HG03064 (cell line): ENCODE results near the gene GMEB2.
A peak's percentile ranks its signal among the peaks of the same experiment; 100 is the strongest.
"Not testable (repeated sequence)": the region's sequence is repeated elsewhere in the genome, so short reads cannot be mapped to it uniquely, and the experiment has no call there.

Experiments used
- ATAC-seq: cut with Tn5 transposase; IDR thresholded peaks from one replicate; pipeline ENCODE4 v1.9.1; 2021; ENCODE audit warnings: low read depth; ENCODE audit not compliant: unreplicated experiment

The GMEB2 gene

DNA sequence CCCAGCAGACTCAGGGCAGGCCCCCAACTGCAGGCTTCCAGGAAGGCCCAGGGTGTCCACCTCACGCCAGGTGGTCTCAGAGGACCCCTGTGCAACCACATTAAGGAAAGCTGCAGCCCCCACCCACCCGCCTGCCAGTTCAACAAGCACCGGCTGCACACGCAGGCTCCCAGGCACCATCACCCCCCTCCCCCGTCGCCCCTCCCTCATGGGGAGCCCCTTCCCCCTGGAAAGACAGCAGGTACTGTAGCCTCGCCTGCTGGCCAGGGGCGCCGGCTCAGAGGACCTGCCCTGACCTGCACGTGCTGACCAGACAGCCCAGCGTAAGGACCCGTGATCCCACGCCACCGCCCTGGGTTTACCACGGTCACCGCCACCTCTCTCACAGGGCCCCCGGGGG lies 13.8 kb upstream of the GMEB2 start:
- not testable (repeated sequence) for ATAC-seq

DNA sequence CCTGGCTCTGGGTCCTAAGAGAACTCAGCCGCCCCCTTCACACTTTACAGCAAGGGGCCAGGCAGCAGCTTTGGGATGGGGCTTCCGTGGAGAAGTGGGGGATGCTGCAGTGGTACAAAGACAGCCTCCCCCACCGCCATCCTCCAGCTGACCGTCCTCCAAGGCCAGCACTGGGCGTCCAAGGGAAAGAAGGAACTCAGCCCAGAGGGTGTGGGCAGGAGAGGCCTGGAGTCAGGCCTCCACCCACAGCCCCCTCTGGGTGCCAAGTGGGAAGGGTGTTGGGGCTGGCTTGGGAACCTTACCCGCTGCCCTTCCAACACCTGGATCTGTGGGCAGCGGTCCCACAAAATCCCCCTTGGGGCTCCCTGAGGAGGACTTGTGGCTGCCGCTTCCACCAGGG lies 13.2 kb upstream of the GMEB2 start:
- ATAC-seq = no peak

DNA sequence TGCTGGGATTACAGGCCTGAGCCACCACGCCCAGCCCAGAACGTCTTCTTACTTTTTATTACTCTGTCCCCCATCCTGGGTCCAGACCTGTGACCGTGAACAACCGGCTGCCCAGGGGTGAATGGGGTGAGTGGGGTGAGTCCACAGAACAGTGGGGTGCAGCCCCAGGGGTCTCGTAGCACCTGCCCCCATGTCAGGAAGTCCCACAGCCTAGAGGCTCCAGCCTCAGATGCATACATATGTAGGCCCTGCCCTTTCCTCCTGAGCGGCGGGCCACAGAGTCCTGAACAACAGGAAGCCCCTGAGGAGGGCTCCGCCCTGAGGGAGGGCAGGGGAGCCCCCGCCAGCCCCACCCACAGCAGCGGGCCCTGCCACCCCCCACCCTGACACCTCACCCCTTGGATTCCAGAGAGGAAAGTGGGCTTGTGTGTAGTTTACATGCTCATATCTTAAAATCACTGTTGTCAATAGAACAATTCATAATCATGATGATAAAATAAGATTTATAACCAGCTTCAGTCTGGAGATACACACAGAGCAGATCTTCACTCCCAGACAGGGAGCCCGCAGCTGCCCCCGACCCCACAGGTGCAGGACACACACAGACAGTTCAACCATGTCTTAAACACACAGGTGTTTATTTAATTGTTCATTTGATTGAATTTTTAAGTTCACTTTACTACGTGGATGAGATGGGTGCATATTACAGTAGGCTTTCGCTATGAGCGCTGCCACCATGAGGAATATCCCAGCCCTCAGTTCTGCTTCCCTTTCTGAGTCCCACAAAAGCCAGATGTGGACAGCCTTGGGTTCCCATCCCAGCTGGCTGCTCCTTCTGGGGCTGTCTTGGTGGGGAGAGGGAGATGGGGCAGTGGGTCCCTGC lies 12.4 kb upstream of the GMEB2 start:
- ATAC-seq = no peak

DNA sequence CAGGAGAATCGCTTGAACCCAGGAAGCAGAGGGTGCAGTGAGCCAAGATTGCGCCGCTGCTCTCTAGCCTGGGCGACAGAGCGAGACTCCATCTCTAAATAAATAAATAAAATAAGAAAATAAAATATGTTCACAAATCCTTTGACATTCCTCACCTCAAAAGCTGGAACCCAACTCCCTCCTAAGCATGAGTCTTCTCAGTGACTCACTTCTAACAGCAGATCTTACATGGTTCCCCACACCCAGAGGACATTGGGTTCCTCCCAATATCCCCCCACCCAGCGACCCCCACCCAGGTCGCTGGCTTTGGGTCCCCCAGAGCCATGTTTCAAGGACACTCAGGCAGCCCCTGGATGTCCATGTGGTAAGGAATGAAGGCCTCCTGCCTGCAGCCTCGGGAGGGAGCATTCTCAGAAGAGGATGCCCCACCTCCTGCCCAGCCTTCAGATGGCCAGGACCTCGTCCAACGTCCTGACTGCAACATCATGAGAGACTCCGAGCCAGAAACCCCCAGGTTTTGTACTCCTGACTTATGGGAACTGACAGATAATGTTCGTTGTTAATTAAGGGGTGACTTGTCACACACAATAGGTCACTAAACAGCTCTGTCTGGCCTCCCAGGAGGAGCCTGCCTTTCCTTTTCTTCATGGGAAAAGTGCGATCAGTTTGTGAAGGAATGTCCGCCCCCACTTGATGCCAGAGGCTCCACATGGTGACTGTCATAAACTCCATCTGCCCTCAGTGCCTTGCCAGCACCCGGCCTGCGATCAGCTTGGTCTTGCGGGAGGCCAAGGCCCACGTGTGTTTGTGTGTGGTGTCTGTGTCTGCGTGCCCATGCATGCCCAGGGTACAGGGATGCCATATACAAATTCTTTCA lies 10.1 kb upstream of the GMEB2 start:
- ATAC-seq = no peak

DNA sequence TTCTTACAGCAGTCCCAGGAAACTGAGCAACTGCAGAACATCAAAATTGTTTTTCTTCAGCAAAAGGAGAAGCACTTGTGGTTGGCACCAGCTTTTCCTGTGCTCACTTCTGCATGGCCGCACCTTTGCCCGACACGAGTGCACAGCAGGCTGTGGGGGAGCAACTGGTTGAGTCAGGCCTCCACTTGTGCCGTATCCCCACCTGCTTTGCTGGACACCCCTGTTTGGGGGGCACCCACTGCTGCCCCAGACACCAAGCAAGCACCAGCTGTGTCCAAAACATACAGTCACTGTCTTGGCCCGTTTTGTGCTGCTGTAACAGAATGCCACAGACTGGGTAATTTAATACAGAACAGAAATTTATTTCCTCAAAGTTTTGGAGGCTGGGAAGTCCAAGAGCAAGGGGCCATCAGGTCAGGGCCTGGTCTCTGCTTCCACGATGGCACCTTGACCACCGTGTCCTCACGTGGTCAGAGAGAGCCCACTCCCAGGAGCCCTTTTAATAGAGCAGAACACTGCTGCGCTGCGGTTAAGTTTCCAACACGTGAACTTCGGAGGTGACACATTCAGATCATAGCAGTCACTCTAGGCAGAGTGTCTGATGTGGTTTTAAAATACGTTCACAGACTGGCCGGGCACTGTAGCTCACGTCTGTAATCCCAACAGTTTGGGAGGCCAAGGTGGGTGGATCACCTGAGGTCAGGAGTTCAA lies 8.7 kb upstream of the GMEB2 start:
- ATAC-seq = no peak

DNA sequence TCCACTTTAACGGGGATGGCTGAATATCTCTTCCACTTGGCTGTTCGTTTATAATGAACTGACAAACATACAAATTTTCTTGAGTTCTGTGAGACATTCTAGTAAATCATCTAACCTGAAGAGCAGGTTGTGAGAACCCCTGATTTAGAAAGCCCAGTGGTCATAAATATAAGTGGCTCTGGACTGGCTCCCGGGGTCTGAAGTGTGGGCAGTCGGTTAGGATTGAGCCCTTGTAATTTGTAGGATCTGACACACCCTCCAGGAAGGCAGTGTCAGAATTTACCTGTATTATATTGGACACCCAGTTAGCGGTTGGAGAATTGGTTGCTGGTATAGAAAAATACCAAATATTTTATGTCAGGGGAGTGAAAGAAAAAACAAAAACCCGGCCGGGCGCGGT lies 6.8 kb upstream of the GMEB2 start:
- ATAC-seq = no peak

DNA sequence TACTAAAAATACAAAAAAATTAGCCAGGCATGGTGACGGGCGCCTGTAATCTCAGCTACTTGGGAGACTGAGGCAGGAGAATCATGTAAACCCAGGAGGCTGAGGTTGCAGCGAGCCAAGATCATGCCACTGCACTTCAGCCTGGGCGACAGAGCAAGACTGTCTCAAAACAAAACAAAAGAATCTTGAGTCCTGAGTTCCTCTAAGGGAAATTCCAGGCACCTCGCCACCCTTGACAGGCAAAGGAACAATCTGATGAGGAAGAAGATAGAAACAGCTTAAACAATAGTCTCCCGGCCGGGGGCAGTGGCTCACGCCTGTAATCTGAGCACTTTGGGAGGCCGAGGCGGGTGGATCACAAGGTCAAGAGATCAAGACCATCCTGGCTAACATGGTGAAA lies 4.5 kb upstream of the GMEB2 start:
- ATAC-seq = not testable (repeated sequence)

DNA sequence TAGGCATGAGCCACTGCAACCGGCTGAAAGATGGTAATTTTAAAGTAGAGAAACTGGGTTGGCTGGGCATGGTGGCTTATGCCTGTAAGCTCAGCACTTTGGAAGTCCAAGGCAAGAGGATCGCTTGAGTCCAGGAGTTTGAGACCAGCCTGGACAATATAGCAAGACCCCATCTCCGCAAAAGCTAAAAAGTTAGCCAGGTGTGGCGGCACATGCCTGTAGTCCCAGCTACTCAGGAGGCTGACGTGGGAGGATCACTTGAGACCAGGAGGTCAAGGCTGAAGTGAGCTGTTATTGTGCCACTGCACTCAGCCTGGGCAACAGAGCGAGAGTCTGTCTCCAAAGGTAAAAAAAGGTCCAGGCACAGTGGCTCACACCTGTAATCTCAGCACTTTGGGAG lies 4.1 kb upstream of the GMEB2 start:
- not testable (repeated sequence) for ATAC-seq

DNA sequence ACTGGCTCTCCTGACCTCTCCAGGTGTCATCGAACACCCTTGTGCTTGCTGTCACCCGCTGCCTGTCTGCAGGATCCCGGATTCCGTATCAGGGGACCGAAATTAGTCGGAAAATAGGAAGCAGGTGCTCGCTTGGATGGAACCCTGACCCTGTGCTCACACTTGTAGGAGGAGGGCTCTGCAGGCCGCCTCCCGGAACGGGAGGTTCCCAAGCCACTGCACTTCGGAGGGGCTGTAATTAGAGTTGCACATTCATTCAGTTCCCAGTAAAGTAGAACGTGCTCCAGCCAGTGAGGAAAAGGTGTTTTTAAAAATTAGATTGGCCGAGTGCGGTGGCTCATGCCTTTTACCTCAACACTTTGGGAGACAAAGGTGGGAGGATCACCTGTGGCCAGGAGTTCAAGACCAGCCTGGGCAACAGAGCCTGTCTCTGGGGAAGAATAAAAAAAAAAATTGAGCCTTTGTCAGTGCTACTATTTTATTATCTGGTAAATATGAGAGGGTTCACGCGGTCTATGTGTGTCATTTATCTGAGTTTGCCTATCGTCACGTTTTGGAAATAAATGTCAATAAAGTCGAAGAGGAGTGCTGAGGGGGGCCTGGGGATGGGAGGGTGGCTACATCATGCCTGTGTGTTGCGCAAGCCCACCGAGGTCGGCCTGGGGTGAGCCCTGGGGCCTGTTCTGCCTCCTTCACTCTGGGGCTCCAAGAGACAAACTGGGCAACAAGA lies 1.5 kb upstream of the GMEB2 start:
- no peak for ATAC-seq

DNA sequence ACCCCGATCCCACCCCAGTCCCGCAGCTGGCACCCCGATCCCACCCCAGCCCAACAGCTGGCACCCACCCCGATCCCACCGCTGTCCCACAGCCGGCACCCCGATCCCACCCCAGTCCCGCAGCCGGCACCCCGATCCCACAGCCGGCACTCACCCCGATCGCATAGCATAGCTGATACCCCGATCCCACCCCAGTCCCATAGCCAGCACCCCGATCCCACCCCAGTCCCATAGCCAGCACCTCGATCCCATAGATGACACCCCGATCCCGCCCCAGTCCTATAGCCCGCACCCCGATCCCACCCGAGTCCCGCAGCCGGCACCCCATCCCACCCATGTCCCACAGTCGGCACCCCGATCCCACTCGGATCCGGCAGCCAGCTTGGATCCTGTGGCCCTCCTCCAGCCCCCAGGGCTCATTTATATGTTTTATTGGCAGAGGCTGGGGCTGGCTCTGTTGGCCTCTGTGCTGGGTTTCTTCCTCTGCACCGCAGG lies 897 bp upstream of the GMEB2 start:
- ATAC-seq = no peak

DNA sequence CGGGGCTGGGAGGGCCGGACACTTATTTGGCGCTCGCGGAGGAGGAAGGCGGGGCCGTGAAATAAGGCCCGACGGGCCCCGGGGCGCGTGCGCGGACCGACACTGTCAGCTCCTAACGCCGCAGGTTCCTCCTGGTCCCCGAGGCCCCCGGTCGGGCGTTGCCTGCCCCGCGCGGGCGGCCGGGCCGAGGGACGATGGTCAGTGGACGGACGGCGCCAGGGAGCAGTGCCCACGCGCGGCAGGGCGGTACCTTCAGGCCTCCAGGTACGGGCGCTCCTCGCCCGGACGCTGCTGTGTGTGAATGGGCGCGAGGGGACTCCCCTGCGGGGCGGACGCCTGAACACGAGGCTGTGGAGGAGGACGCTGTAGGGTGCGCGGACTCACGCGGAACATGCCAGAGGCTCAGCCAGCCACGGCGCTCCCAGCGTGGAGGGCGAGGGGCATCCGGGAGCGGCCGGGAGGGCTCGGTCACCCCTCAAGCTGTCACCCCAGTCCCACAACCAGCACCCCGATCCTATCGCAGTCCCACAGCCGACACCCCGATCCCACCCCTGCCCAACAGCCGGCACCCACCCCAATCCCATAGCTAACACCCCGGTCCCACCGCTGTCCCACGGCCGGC lies 339 bp upstream of the GMEB2 start:
- ATAC-seq = peak; percentile 61

DNA sequence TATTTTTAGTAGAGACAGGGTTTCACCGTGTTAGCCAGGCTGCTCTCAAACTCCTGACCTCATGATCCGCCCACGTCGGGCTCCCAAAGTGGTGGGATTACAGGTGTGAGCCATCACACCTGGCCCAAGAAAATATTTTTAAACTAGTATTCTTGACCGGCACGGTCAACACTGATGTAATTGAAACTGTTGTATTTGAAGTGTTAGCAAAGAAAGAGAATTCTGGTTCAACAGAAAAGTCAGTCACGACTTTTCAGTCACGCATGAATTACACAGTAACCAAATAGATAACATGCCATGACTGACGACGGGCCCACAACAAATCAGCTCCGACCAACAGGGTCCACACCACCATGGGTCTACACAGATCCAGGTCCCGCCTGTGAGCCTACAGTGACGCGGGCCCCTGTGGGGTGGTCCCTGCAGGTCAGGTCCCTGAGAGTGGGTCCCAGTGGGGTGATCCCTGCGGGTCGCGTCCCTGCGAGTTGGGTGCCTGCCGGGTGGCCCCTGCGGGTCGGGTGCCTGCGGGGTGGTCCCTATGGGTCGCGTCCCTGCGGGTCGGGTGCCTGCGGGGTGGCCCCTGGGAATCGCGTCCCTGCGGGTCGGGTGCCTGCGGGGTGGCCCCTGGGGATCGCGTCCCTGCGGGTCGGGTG lies 1.0 kb downstream of the GMEB2 start:
- no peak for ATAC-seq

DNA sequence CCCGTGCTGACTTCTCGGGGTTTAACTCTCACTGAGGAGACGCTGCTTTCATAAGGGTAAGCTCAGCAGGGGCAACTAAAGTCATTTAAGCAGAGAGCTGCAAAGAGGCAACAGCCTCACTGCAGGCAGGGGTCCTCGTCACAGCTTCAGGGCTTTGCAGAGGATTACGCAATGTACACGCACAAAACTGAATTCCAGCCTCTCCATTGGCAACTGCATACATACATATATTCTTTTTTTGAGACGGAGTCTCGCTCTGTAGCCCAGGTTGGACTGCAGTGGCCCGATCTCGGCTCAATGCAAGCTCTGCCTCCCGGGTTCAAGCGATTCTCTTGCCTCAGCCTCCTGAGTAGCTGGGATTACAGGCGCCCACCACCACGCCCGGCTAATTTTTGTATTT lies 2.4 kb downstream of the GMEB2 start:
- no peak for ATAC-seq

DNA sequence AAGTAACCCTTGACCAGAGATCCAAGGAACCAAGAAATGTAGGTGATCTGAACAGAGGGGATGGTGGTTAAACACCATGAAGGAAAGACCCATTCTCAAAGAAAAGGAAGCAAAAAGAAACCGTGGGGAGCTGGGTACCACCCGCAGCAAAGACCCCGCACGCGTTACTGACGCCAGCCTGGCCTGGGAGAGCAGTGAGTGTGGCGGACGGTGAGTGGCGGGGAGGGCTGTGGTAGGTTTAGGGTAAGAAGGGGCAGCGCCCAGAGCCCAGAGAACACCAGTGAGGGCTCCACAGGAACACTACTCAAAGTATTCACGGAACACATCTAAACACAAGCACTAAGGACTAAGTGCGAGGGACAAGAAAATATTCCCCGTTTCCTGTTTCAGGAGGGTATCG lies 4.2 kb downstream of the GMEB2 start:
- ATAC-seq = no peak

DNA sequence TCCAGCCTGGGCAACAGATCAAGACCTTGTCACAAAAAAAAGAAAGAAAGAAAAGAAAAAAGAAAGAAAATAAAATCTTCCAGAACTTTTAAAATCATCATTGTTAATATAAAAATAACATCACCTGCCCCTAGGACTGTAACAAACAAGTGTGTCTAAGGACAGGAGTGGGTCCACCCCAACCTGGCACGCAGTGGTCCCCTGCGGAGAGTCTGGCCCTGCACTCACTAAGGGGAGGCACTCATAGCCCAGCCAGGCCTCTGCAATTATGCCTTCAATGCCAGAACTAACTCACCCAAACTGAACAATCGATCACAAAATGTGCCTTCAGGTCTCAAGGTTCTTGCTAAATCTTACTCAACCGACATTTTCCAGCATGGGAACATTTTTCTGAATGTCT lies 4.8 kb downstream of the GMEB2 start:
- no peak for ATAC-seq

DNA sequence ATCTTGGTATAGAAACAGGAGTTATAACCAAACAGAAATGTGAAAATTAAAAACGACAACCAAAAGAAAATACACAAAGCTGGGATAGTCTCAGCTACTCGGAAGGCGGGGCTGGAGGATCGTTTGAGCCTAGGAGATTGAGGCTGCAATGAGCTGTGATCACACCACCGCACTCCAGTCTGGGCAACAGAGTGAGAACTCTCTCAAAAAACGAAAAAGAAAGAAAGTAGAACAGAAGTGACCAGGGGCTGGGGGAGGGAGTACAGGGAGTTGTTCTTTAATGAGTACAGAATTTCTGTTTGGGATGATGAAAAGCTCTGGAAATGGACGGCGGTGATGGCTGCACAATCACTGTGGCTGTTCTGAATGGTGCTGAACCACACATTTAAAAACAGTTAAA lies 5.9 kb downstream of the GMEB2 start:
- ATAC-seq = no peak

DNA sequence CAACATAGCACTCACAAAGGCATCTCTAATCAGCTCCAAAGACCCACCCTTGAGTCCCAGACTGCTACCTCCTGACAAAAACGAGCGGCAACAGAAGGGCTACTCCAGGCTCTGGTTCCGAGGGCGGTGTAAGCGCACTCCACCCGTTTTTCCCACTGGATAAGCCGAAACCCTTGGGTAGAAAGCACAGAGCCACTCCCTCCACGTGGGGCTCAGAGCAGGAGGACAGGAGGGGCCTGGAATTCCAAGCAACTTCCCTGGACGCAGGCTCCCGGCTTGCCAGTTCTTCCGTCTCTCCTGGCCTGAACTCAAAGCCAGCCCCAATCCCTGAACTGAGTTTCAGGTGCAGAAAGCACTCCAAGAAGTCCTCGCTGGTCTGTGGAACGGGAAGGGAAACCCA lies 7.4 kb downstream of the GMEB2 start:
- no peak for ATAC-seq

DNA sequence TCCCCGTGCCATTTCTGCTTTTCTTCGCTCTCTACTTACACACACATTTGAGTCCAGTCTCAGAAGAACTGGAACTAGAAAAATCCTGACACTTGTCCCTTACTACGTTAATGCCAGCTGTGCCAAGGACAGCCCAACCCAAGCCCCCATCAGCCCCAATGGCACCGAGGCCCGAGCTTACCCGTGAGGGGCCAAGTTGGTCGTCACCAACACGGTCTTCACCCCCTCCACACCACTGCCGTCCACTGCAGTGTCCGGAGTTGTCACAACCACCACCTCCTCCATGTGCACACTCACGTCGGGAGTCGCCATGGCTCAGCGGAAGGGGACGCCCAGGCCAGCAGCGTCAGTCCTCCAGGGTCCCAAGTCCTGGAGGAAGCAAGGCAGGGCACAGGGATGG lies 7.8 kb downstream of the GMEB2 start:
- ATAC-seq = no peak

DNA sequence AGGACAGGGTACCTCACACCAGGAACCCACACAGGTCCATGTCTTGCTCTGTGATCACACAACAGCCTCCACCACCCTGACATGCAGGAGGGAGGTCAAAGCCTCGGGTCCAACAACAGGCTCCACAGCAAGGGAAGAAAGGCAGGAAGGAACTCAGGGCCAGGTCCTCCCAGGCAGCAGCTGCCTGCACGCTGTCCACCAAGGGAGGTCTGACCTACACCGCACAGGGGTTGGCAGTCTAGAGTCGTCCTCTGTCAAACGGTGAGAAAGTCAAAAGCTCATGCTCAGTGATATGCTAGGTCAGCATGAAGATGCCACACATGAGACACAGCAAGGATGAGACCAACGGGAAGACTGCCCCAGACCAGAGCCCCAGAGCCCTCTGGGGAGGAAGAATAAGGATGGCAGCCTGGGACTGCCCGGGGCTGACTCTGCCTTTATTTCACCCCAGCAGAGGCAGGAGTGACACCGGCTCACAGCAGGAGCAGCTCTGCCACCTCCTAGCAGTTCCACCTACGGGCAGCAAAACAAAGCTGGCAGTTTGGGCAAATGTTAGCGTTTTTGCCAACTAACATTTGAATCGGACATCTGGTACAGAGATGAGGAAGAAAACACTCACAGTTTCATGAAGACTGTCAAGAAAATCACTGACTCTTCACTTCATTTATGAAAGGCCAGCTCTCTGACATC lies 8.5 kb downstream of the GMEB2 start:
- no peak for ATAC-seq
